Raji (cell line): ENCODE data around the gene DCLK2.

Source experiments
- POLR2A ChIP-seq: IDR thresholded peaks from 2 replicates; pipeline ENCODE4 v1.6.1; 2011; ENCODE audit warnings: low read depth, low read length, control low read depth; ENCODE audit not compliant: insufficient read depth

Gene DCLK2

GRCh38 chr4:150056569-150056968 is 21.7 kb upstream of the DCLK2 start:
- no peak for TF ChIP-seq POLR2A

- TF ChIP-seq POLR2A, result no peak
Measured at GRCh38 chr4:150061086-150061776, 17.0 kb upstream of the DCLK2 start.

- no peak for TF ChIP-seq POLR2A
Measured at GRCh38 chr4:150063128-150063527, 15.1 kb upstream of the DCLK2 start.

GRCh38 chr4:150065740-150066139 is 12.5 kb upstream of the DCLK2 start:
- no peak for TF ChIP-seq POLR2A

GRCh38 chr4:150067859-150068258 is 10.4 kb upstream of the DCLK2 start:
- TF ChIP-seq POLR2A, result no peak

- no peak for TF ChIP-seq POLR2A
Measured at GRCh38 chr4:150068300-150068960, 9.8 kb upstream of the DCLK2 start.

GRCh38 chr4:150069353-150069752 is 8.9 kb upstream of the DCLK2 start:
- no peak for TF ChIP-seq POLR2A

GRCh38 chr4:150070464-150071170 is 7.6 kb upstream of the DCLK2 start:
- no peak for TF ChIP-seq POLR2A

- no peak for TF ChIP-seq POLR2A
Measured at GRCh38 chr4:150072471-150072870, 5.8 kb upstream of the DCLK2 start.

GRCh38 chr4:150072906-150073714 is 5.1 kb upstream of the DCLK2 start:
- no peak for TF ChIP-seq POLR2A

GRCh38 chr4:150074064-150074463 is 4.2 kb upstream of the DCLK2 start:
- TF ChIP-seq POLR2A, result no peak

- no peak for TF ChIP-seq POLR2A
Measured at GRCh38 chr4:150078579-150079080, 385 bp downstream of the DCLK2 start.

- TF ChIP-seq POLR2A, result no peak
Measured at GRCh38 chr4:150079081-150079581, 886 bp downstream of the DCLK2 start.

GRCh38 chr4:150080337-150080736 is 2.1 kb downstream of the DCLK2 start:
- TF ChIP-seq POLR2A, result no peak

- TF ChIP-seq POLR2A, result no peak
Measured at GRCh38 chr4:150080875-150081274, 2.6 kb downstream of the DCLK2 start.
